ENCODE measurements around the gene ITPRID1. TPM values are rescaled to one million over a fixed set of nuclear protein-coding genes. Genes with fewer than 3 reads are reported as not detected.

The ITPRID1 gene
- total RNA-seq, 5 donors from 2014 or later (not counting 1 experiment from before 2014, with no cell fraction given): not detected

- no peak for ATAC-seq (replicated peaks in 1 of 4)
- no peak for DNase-seq
- Histone ChIP-seq H3K4me3 (ENCODE audit: control insufficient read depth in 1 of 2, extremely low read depth in 1 of 2, low read length in 1 of 2) (no peak overlapping the region), H3K4me1 (ENCODE audit: control insufficient read depth in 1 of 2, extremely low read depth in 1 of 2, insufficient read depth in 2 of 2, low read length in 2 of 2) (no peaks in the 10 kb centered on the region), H3K9me3 (no peaks in the 10 kb centered on the region), H3K27ac (ENCODE audit: low read length) (no peak overlapping the region), H3K36me3 (ENCODE audit: control insufficient read depth in 2 of 2, extremely low read depth in 1 of 2, insufficient read depth in 1 of 2, low read length in 1 of 2) (no peaks in the 10 kb centered on the region), H3K27me3 (replicated peaks in 1 of 2; ENCODE audit: control insufficient read depth in 2 of 2, extremely low read depth in 1 of 2, insufficient read depth in 2 of 2, low read length in 1 of 2) (no peaks in the 10 kb centered on the region)
- Mint-ChIP-seq H3K27me3 (no peaks in the 10 kb centered on the region), H3K9me3 (peaks cover 0 to 5% (median 4%) of the 10 kb centered on the region in 3 donors), H3K4me3 (no peak overlapping the region), H3K27ac (no peak overlapping the region), H3K4me1 (no peaks in the 10 kb centered on the region), H3K36me3 (no peaks in the 10 kb centered on the region)
- ChIA-PET CTCF (no interaction called here), POLR2A (no interaction called here)
- no CpG with 5 or more reads among the region's 2 CpGs for WGBS (ENCODE audit: insufficient coverage)
These were observed 23.0 kb upstream of the ITPRID1 start for GRCh38 chr7:31490796-31491314.

GRCh38 chr7:31492086-31492485 is 21.8 kb upstream of the ITPRID1 start:
- DNase-seq (no peak), ATAC-seq (replicated peaks in 1 of 4) (no peak)
- Mint-ChIP-seq H3K36me3 (no peaks in the 10 kb centered on the region), H3K4me1 (no peaks in the 10 kb centered on the region), H3K9me3 (peaks cover 0 to 5% (median 4%) of the 10 kb centered on the region in 3 donors), H3K4me3 (no peak overlapping the region), H3K27me3 (no peaks in the 10 kb centered on the region), H3K27ac (no peak overlapping the region)
- POLR2A ChIA-PET: no interaction called here
- Histone ChIP-seq H3K27ac (ENCODE audit: low read length) (no peak overlapping the region), H3K4me3 (ENCODE audit: control insufficient read depth in 1 of 2, extremely low read depth in 1 of 2, low read length in 1 of 2) (no peak overlapping the region), H3K27me3 (replicated peaks in 1 of 2; ENCODE audit: control insufficient read depth in 2 of 2, extremely low read depth in 1 of 2, insufficient read depth in 2 of 2, low read length in 1 of 2) (no peaks in the 10 kb centered on the region), H3K4me1 (ENCODE audit: control insufficient read depth in 1 of 2, extremely low read depth in 1 of 2, insufficient read depth in 2 of 2, low read length in 2 of 2) (no peaks in the 10 kb centered on the region), H3K9me3 (no peaks in the 10 kb centered on the region), H3K36me3 (ENCODE audit: control insufficient read depth in 2 of 2, extremely low read depth in 1 of 2, insufficient read depth in 1 of 2, low read length in 1 of 2) (no peaks in the 10 kb centered on the region)
- CTCF ChIA-PET: no interaction called here
- no CpG with 5 or more reads among the region's 4 CpGs for WGBS (ENCODE audit: insufficient coverage)

GRCh38 chr7:31493714-31494181 is 20.1 kb upstream of the ITPRID1 start:
- H3K9me3 ChIP-seq: no peaks in the 10 kb centered on the region
- DNase-seq (no peak), ATAC-seq (replicated peaks in 1 of 4) (no peak)
- H3K27ac Mint-ChIP-seq: no peak overlapping the region
- no peaks in the 10 kb centered on the region for H3K4me1 ChIP-seq (ENCODE audit: control insufficient read depth in 1 of 2, extremely low read depth in 1 of 2, insufficient read depth in 2 of 2, low read length in 2 of 2)
- POLR2A ChIA-PET: no interaction called here
- WGBS (ENCODE audit: insufficient coverage): 49% methylated on average over 2 of the region's 3 CpGs
- H3K4me1 Mint-ChIP-seq: no peaks in the 10 kb centered on the region
- H3K27me3 Mint-ChIP-seq: no peaks in the 10 kb centered on the region
- H3K27ac ChIP-seq (ENCODE audit: low read length): no peak overlapping the region
- H3K36me3 Mint-ChIP-seq: no peaks in the 10 kb centered on the region
- peaks cover 0 to 4% (median 0%) of the 10 kb centered on the region in 3 donors for H3K9me3 Mint-ChIP-seq
- CTCF ChIA-PET: no interaction called here
- no peaks in the 10 kb centered on the region for H3K36me3 ChIP-seq (ENCODE audit: control insufficient read depth in 2 of 2, extremely low read depth in 1 of 2, insufficient read depth in 1 of 2, low read length in 1 of 2)
- H3K27me3 ChIP-seq (replicated peaks in 1 of 2; ENCODE audit: control insufficient read depth in 2 of 2, extremely low read depth in 1 of 2, insufficient read depth in 2 of 2, low read length in 1 of 2): no peaks in the 10 kb centered on the region
- H3K4me3 ChIP-seq (ENCODE audit: control insufficient read depth in 1 of 2, extremely low read depth in 1 of 2, low read length in 1 of 2): no peak overlapping the region
- no peak overlapping the region for H3K4me3 Mint-ChIP-seq

- H3K27ac ChIP-seq (ENCODE audit: low read length): no peak overlapping the region
- DNase-seq: no peak
- ChIA-PET POLR2A (no interaction called here), CTCF (no interaction called here)
- ATAC-seq (replicated peaks in 1 of 4): no peak
- H3K27me3 ChIP-seq (replicated peaks in 1 of 2; ENCODE audit: control insufficient read depth in 2 of 2, extremely low read depth in 1 of 2, insufficient read depth in 2 of 2, low read length in 1 of 2): no peaks in the 10 kb centered on the region
- no peak overlapping the region for H3K4me3 ChIP-seq (ENCODE audit: control insufficient read depth in 1 of 2, extremely low read depth in 1 of 2, low read length in 1 of 2)
- no peaks in the 10 kb centered on the region for H3K27me3 Mint-ChIP-seq
- H3K4me3 Mint-ChIP-seq: no peak overlapping the region
- H3K36me3 ChIP-seq (ENCODE audit: control insufficient read depth in 2 of 2, extremely low read depth in 1 of 2, insufficient read depth in 1 of 2, low read length in 1 of 2): no peaks in the 10 kb centered on the region
- H3K9me3 Mint-ChIP-seq: peaks cover 0 to 7% (median 4%) of the 10 kb centered on the region in 3 donors
- H3K36me3 Mint-ChIP-seq: no peaks in the 10 kb centered on the region
- H3K4me1 Mint-ChIP-seq: no peaks in the 10 kb centered on the region
- H3K9me3 ChIP-seq: no peaks in the 10 kb centered on the region
- H3K4me1 ChIP-seq (ENCODE audit: control insufficient read depth in 1 of 2, extremely low read depth in 1 of 2, insufficient read depth in 2 of 2, low read length in 2 of 2): no peaks in the 10 kb centered on the region
- H3K27ac Mint-ChIP-seq: no peak overlapping the region
- 40% methylated on average over 1 of the region's 5 CpGs for WGBS (ENCODE audit: insufficient coverage)
These were observed 19.5 kb upstream of the ITPRID1 start for GRCh38 chr7:31494421-31494820.

GRCh38 chr7:31495653-31496052 is 18.2 kb upstream of the ITPRID1 start:
- no peaks in the 10 kb centered on the region for H3K27me3 ChIP-seq (replicated peaks in 1 of 2; ENCODE audit: control insufficient read depth in 2 of 2, extremely low read depth in 1 of 2, insufficient read depth in 2 of 2, low read length in 1 of 2)
- no peaks in the 10 kb centered on the region for H3K27me3 Mint-ChIP-seq
- WGBS (ENCODE audit: insufficient coverage): 67% methylated on average over 1 of the region's 3 CpGs
- DNase-seq: no peak
- H3K9me3 ChIP-seq: no peaks in the 10 kb centered on the region
- H3K27ac Mint-ChIP-seq: no peak overlapping the region
- H3K4me3 Mint-ChIP-seq: no peak overlapping the region
- ChIA-PET CTCF (no interaction called here), POLR2A (no interaction called here)
- H3K4me1 ChIP-seq (ENCODE audit: control insufficient read depth in 1 of 2, extremely low read depth in 1 of 2, insufficient read depth in 2 of 2, low read length in 2 of 2): no peaks in the 10 kb centered on the region
- peaks cover 0 to 9% (median 5%) of the 10 kb centered on the region in 3 donors for H3K9me3 Mint-ChIP-seq
- H3K36me3 Mint-ChIP-seq: no peaks in the 10 kb centered on the region
- no peak for ATAC-seq (replicated peaks in 1 of 4)
- H3K36me3 ChIP-seq (ENCODE audit: control insufficient read depth in 2 of 2, extremely low read depth in 1 of 2, insufficient read depth in 1 of 2, low read length in 1 of 2): no peaks in the 10 kb centered on the region
- H3K27ac ChIP-seq (ENCODE audit: low read length): no peak overlapping the region
- H3K4me3 ChIP-seq (ENCODE audit: control insufficient read depth in 1 of 2, extremely low read depth in 1 of 2, low read length in 1 of 2): no peak overlapping the region
- no peaks in the 10 kb centered on the region for H3K4me1 Mint-ChIP-seq

- ChIA-PET CTCF (no interaction called here), POLR2A (no interaction called here)
- no peak for DNase-seq
- Mint-ChIP-seq H3K36me3 (no peaks in the 10 kb centered on the region), H3K4me3 (no peak overlapping the region), H3K27me3 (no peaks in the 10 kb centered on the region), H3K4me1 (no peaks in the 10 kb centered on the region), H3K9me3 (peaks cover 0 to 9% (median 5%) of the 10 kb centered on the region in 3 donors), H3K27ac (no peak overlapping the region)
- whole genome bisulfite sequencing (ENCODE audit: insufficient coverage): no CpG with 5 or more reads among the region's 3 CpGs
- Histone ChIP-seq H3K36me3 (ENCODE audit: control insufficient read depth in 2 of 2, extremely low read depth in 1 of 2, insufficient read depth in 1 of 2, low read length in 1 of 2) (no peaks in the 10 kb centered on the region), H3K27ac (ENCODE audit: low read length) (no peak overlapping the region), H3K4me1 (ENCODE audit: control insufficient read depth in 1 of 2, extremely low read depth in 1 of 2, insufficient read depth in 2 of 2, low read length in 2 of 2) (no peaks in the 10 kb centered on the region), H3K27me3 (replicated peaks in 1 of 2; ENCODE audit: control insufficient read depth in 2 of 2, extremely low read depth in 1 of 2, insufficient read depth in 2 of 2, low read length in 1 of 2) (no peaks in the 10 kb centered on the region), H3K4me3 (ENCODE audit: control insufficient read depth in 1 of 2, extremely low read depth in 1 of 2, low read length in 1 of 2) (no peak overlapping the region), H3K9me3 (no peaks in the 10 kb centered on the region)
- no peak for ATAC-seq (replicated peaks in 1 of 4)
These were observed 16.4 kb upstream of the ITPRID1 start for GRCh38 chr7:31497516-31497915.

- no peak overlapping the region for H3K27ac Mint-ChIP-seq
- ATAC-seq (replicated peaks in 1 of 4) (no peak), DNase-seq (no peak)
- no peaks in the 10 kb centered on the region for H3K9me3 ChIP-seq
- H3K4me3 Mint-ChIP-seq: no peak overlapping the region
- no CpG with 5 or more reads among the region's 1 CpG for WGBS (ENCODE audit: insufficient coverage)
- ChIA-PET POLR2A (no interaction called here), CTCF (no interaction called here)
- no peak overlapping the region for H3K4me3 ChIP-seq (ENCODE audit: control insufficient read depth in 1 of 2, extremely low read depth in 1 of 2, low read length in 1 of 2)
- no peaks in the 10 kb centered on the region for H3K36me3 ChIP-seq (ENCODE audit: control insufficient read depth in 2 of 2, extremely low read depth in 1 of 2, insufficient read depth in 1 of 2, low read length in 1 of 2)
- H3K27ac ChIP-seq (ENCODE audit: low read length): no peak overlapping the region
- peaks cover 0 to 13% (median 5%) of the 10 kb centered on the region in 3 donors for H3K9me3 Mint-ChIP-seq
- no peaks in the 10 kb centered on the region for H3K27me3 Mint-ChIP-seq
- H3K27me3 ChIP-seq (replicated peaks in 1 of 2; ENCODE audit: control insufficient read depth in 2 of 2, extremely low read depth in 1 of 2, insufficient read depth in 2 of 2, low read length in 1 of 2): no peaks in the 10 kb centered on the region
- no peaks in the 10 kb centered on the region for H3K4me1 ChIP-seq (ENCODE audit: control insufficient read depth in 1 of 2, extremely low read depth in 1 of 2, insufficient read depth in 2 of 2, low read length in 2 of 2)
- no peaks in the 10 kb centered on the region for H3K4me1 Mint-ChIP-seq
- H3K36me3 Mint-ChIP-seq: no peaks in the 10 kb centered on the region
These were observed 13.2 kb upstream of the ITPRID1 start for GRCh38 chr7:31500656-31501055.
